T-helper 9 cell (primary cell): ENCODE data around the gene NBL1.

Experiments
- DNase-seq: peaks from one replicate; pipeline ENCODE4 v3.0.0-alpha.2; 2020

NBL1 gene

GRCh38 chr1:19647643-19648042, 3.5 kb downstream of the NBL1 start:
- no peak for DNase-seq

- no peak for DNase-seq
These were observed 4.1 kb downstream of the NBL1 start for GRCh38 chr1:19648239-19648638.

GRCh38 chr1:19648689-19649088, 4.6 kb downstream of the NBL1 start:
- DNase-seq = no peak

- DNase-seq = no peak
These were observed 6.5 kb downstream of the NBL1 start for GRCh38 chr1:19650416-19651140.

GRCh38 chr1:19651141-19651737, 7.1 kb downstream of the NBL1 start:
- peak; percentile 41 for DNase-seq

- DNase-seq = no peak
These were observed 10.3 kb downstream of the NBL1 start for GRCh38 chr1:19654386-19654785.

- DNase-seq = no peak
These were observed 11.0 kb downstream of the NBL1 start for GRCh38 chr1:19654886-19655717.

- DNase-seq = no peak
These were observed 11.6 kb downstream of the NBL1 start for GRCh38 chr1:19655718-19656080.

- DNase-seq = no peak
These were observed 12.1 kb downstream of the NBL1 start for GRCh38 chr1:19656134-19656779.

- no peak for DNase-seq
These were observed 12.8 kb downstream of the NBL1 start for GRCh38 chr1:19656780-19657466.

- no peak for DNase-seq
These were observed 13.4 kb downstream of the NBL1 start for GRCh38 chr1:19657511-19657910.

- DNase-seq = no peak
These were observed 14.1 kb downstream of the NBL1 start for GRCh38 chr1:19658186-19658585.

GRCh38 chr1:19661721-19662228, 17.7 kb downstream of the NBL1 start:
- DNase-seq = peak; percentile 49

- DNase-seq = no peak
These were observed 18.2 kb downstream of the NBL1 start for GRCh38 chr1:19662313-19662712.

- DNase-seq = peak; percentile 30
These were observed 20.5 kb downstream of the NBL1 start, which contains the start of gene HTR6 for GRCh38 chr1:19664453-19665185. Gene HTR6, plus strand, starts transcription at chr1:19664875. Its CDS starts 879 bp downstream, at chr1:19665754.

- no peak for DNase-seq
These were observed 21.0 kb downstream of the NBL1 start for GRCh38 chr1:19665186-19665495.

GRCh38 chr1:19665496-19666465, 21.7 kb downstream of the NBL1 start:
- DNase-seq = no peak

GRCh38 chr1:19668888-19669287, 24.8 kb downstream of the NBL1 start:
- no peak for DNase-seq

GRCh38 chr1:19670787-19671186, 26.7 kb downstream of the NBL1 start:
- no peak for DNase-seq

GRCh38 chr1:19672237-19672636, 28.1 kb downstream of the NBL1 start:
- DNase-seq = no peak

GRCh38 chr1:19675797-19676196, 31.7 kb downstream of the NBL1 start:
- DNase-seq = no peak
